ENCODE data around the gene BAHCC1. TPM values are rescaled to one million over a fixed set of nuclear protein-coding genes. Genes with fewer than 3 reads are reported as not detected.

BAHCC1 gene
- total and polyA plus RNA-seq, 2 donors from 2014 or later: 2.6 to 20.5 TPM

DNA sequence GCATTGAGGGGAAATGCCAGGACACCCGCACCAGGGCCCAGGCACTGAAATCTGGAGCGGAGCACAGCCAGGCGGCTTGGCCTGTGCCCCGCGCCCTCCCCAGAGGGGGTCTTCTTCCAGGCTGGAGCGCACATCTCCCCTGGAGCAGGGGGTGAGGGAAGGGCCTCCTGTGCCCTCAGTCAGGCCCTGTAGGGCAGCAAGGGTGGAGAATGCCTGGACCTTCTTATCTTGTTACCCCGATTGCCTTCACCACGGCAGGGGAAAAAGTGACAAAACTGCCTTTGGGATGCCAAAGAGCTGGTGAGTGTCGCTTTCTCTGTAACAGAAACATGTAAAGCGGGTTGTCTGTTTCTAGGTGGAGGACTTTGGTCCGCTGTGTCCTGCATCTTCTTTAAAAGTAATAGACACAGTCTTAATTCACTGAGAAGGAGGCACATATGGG, 48.3 kb upstream of the BAHCC1 start:
- peaks cover 0 to 8% (median 0%) of the 10 kb centered on the region in 3 donors for H3K4me1 ChIP-seq (ENCODE audit: control insufficient read depth in 2 of 3, insufficient read depth in 2 of 3, low read depth in 1 of 3, low read length in 3 of 3)
- DNase-seq: peak in 1 of 5 donors; percentile 83
- intact Hi-C loops (cut with DNase I): no loop called here
- no peak for FAIRE-seq
- H3K36me3 ChIP-seq (ENCODE audit: control insufficient read depth in 2 of 3, insufficient read depth in 3 of 3, low read length in 3 of 3): no peaks in the 10 kb centered on the region
- H3K4me3 ChIP-seq (ENCODE audit: low read length in 3 of 3): peak overlapping the region in 2 of 3 donors; percentile 59 to 69
- peak overlapping the region in 1 of 3 donors; percentile 41 for H3K9ac ChIP-seq (ENCODE audit: low read length in 3 of 3)
- H3K9me3 ChIP-seq (ENCODE audit: control insufficient read depth in 2 of 3, insufficient read depth in 1 of 3, low read length in 3 of 3): no peaks in the 10 kb centered on the region
- TF ChIP-seq, protein P1, sequence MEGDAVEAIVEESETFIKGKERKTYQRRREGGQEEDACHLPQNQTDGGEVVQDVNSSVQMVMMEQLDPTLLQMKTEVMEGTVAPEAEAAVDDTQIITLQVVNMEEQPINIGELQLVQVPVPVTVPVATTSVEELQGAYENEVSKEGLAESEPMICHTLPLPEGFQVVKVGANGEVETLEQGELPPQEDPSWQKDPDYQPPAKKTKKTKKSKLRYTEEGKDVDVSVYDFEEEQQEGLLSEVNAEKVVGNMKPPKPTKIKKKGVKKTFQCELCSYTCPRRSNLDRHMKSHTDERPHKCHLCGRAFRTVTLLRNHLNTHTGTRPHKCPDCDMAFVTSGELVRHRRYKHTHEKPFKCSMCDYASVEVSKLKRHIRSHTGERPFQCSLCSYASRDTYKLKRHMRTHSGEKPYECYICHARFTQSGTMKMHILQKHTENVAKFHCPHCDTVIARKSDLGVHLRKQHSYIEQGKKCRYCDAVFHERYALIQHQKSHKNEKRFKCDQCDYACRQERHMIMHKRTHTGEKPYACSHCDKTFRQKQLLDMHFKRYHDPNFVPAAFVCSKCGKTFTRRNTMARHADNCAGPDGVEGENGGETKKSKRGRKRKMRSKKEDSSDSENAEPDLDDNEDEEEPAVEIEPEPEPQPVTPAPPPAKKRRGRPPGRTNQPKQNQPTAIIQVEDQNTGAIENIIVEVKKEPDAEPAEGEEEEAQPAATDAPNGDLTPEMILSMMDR (IDR thresholded peaks at IDR 0.05; ENCODE audit: borderline replicate concordance, extremely low read depth, insufficient read depth): no peak
- no peak overlapping the region for H3K27ac ChIP-seq (ENCODE audit: low read depth in 2 of 2, low read length in 2 of 2)
- H3K27me3 ChIP-seq (ENCODE audit: control insufficient read depth, insufficient read depth, low read length): no peaks in the 10 kb centered on the region

DNA sequence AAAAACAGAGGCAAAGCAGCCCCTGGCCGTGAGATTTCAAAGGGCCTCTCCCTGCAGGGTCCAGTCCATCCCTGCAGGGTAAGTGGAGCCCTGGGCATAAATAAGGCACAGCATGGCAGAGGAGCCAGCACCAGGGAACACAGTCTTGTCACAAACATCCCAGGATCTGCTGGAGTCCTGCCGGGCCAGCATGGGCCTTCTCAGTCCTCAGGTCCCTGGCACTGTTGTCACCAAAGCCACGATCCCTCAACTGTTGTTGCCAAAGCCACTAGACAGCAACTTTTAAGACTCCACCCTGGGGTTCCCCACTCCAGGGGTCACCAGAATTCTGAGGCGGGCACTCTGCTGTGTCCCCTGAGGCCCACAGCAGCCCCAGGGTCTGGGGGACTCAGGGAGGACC, 47.8 kb upstream of the BAHCC1 start:
- no peaks in the 10 kb centered on the region for H3K36me3 ChIP-seq (ENCODE audit: control insufficient read depth in 2 of 3, insufficient read depth in 3 of 3, low read length in 3 of 3)
- H3K27me3 ChIP-seq (ENCODE audit: control insufficient read depth, insufficient read depth, low read length): no peaks in the 10 kb centered on the region
- peaks cover 0 to 7% (median 0%) of the 10 kb centered on the region in 3 donors for H3K4me1 ChIP-seq (ENCODE audit: control insufficient read depth in 2 of 3, insufficient read depth in 2 of 3, low read depth in 1 of 3, low read length in 3 of 3)
- DNase-seq (no peak), FAIRE-seq (no peak)
- intact Hi-C loops (cut with DNase I): no loop called here
- TF ChIP-seq, protein P1 (IDR thresholded peaks at IDR 0.05; ENCODE audit: borderline replicate concordance, extremely low read depth, insufficient read depth): no peak
- no peak overlapping the region for H3K4me3 ChIP-seq (ENCODE audit: low read length in 3 of 3)
- no peak overlapping the region for H3K9ac ChIP-seq (ENCODE audit: low read length in 3 of 3)
- no peak overlapping the region for H3K27ac ChIP-seq (ENCODE audit: low read depth in 2 of 2, low read length in 2 of 2)
- no peaks in the 10 kb centered on the region for H3K9me3 ChIP-seq (ENCODE audit: control insufficient read depth in 2 of 3, insufficient read depth in 1 of 3, low read length in 3 of 3)

DNA sequence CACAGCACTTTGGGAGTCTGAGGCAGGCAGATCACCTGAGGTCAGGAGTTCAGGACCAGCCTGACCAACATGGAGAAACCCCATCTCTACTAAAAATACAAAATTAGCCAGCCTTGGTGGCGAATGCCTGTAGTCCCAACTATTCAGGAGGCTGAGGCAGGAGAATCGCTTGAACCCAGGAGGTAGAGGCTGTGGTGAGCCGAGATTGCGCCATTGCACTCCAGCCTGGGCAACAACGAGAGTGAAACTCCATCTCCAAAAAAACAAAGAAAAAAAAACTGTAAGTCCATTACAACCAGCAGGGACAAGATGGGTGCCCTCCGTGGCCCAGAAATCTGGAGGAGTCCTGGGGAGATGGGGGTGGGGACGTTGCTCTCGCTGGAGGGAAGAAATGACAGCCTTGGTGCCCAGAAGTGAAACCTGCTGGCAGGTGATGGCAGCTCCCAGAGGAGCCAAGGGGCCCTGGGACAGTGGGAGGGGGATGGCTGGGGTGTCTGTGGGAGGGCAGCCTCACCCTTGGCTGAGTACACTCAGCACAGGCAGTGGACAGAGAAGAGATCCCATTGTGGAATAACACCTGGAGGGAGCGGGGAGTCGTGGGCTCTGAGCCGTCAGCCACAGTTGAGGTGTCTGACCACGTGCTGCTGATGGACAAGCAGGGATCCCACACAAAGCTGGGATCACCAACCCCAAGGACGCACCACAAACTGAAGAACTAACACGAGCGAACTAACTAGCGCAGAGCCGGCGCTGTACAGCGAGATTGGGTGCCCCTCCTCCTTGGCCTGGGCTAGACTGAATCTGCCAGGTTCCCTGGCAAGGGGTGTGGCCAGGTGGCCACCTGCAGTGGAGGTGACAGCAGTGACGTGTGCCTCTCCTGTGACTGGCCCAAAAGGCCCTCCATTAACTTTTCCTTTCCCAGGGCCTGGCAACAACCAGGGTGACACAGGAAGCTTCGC, 46.9 kb upstream of the BAHCC1 start:
- Histone ChIP-seq H3K4me3 (ENCODE audit: low read length in 3 of 3) (no peak overlapping the region), H3K9me3 (ENCODE audit: control insufficient read depth in 2 of 3, insufficient read depth in 1 of 3, low read length in 3 of 3) (no peaks in the 10 kb centered on the region), H3K9ac (ENCODE audit: low read length in 3 of 3) (no peak overlapping the region), H3K36me3 (ENCODE audit: control insufficient read depth in 2 of 3, insufficient read depth in 3 of 3, low read length in 3 of 3) (no peaks in the 10 kb centered on the region), H3K27me3 (ENCODE audit: control insufficient read depth, insufficient read depth, low read length) (no peaks in the 10 kb centered on the region), H3K27ac (ENCODE audit: low read depth in 2 of 2, low read length in 2 of 2) (no peak overlapping the region), H3K4me1 (ENCODE audit: control insufficient read depth in 2 of 3, insufficient read depth in 2 of 3, low read depth in 1 of 3, low read length in 3 of 3) (peaks cover 0 to 5% (median 0%) of the 10 kb centered on the region in 3 donors)
- DNase-seq (no peak), FAIRE-seq (no peak)
- intact Hi-C loops (cut with DNase I): no loop called here
- TF ChIP-seq, protein P1 (IDR thresholded peaks at IDR 0.05; ENCODE audit: borderline replicate concordance, extremely low read depth, insufficient read depth): no peak
